ENCODE data around the gene NEURL1B.
A peak's percentile ranks its signal among the peaks of the same experiment; 100 is the strongest.

The NEURL1B gene

GRCh38 chr5:172667786-172668593 lies 26.9 kb downstream of the NEURL1B start:
- H3K4me3 ChIP-seq (ENCODE audit: control insufficient read depth, low read depth, low read length): no peak overlapping the region
- peak; percentile 4 for DNase-seq (ENCODE audit: low read depth)
- TF ChIP-seq, protein P1, sequence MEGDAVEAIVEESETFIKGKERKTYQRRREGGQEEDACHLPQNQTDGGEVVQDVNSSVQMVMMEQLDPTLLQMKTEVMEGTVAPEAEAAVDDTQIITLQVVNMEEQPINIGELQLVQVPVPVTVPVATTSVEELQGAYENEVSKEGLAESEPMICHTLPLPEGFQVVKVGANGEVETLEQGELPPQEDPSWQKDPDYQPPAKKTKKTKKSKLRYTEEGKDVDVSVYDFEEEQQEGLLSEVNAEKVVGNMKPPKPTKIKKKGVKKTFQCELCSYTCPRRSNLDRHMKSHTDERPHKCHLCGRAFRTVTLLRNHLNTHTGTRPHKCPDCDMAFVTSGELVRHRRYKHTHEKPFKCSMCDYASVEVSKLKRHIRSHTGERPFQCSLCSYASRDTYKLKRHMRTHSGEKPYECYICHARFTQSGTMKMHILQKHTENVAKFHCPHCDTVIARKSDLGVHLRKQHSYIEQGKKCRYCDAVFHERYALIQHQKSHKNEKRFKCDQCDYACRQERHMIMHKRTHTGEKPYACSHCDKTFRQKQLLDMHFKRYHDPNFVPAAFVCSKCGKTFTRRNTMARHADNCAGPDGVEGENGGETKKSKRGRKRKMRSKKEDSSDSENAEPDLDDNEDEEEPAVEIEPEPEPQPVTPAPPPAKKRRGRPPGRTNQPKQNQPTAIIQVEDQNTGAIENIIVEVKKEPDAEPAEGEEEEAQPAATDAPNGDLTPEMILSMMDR (conservative IDR thresholded peaks at IDR 0.05; ENCODE audit: control insufficient read depth, insufficient read depth, low read depth, low read length): no peak

- no peak overlapping the region for H3K4me3 ChIP-seq (ENCODE audit: control insufficient read depth, low read depth, low read length)
- TF ChIP-seq, protein P1 (conservative IDR thresholded peaks at IDR 0.05; ENCODE audit: control insufficient read depth, insufficient read depth, low read depth, low read length): no peak
- DNase-seq (ENCODE audit: low read depth): no peak
Observed at GRCh38 chr5:172668594-172669071, 27.6 kb downstream of the NEURL1B start.

DNA sequence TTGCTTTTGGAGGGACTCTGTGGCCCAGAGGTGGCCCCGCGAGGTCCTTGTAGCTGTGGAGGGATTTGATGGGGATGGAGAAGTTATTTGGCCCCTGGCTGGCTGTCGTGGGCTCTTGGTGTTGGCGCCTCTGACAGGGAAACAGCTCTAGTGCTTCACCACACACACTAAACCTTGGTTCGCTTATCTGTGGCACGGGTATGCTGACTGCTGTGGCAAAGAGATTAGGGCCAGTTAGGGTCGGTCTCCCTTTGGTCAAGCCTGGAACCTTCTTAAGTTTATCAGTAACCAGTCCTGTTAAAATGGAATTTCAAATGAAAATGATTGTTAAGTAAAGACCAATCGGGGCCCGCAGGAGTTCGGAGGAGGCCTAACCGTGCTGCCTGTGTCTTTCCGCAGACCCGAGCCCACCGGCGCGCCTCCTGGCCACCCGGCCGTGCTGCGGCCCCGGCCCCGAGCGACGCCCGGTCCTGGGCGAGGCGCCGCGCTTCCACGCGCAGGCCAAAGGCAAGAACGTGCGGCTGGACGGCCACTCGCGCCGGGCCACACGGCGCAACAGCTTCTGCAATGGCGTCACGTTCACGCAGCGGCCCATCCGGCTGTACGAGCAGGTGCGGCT lies 28.4 kb downstream of the NEURL1B start:
- H3K4me3 ChIP-seq (ENCODE audit: control insufficient read depth, low read depth, low read length): no peak overlapping the region
- no peak for DNase-seq (ENCODE audit: low read depth)
- TF ChIP-seq, protein P1 (conservative IDR thresholded peaks at IDR 0.05; ENCODE audit: control insufficient read depth, insufficient read depth, low read depth, low read length): no peak

DNA sequence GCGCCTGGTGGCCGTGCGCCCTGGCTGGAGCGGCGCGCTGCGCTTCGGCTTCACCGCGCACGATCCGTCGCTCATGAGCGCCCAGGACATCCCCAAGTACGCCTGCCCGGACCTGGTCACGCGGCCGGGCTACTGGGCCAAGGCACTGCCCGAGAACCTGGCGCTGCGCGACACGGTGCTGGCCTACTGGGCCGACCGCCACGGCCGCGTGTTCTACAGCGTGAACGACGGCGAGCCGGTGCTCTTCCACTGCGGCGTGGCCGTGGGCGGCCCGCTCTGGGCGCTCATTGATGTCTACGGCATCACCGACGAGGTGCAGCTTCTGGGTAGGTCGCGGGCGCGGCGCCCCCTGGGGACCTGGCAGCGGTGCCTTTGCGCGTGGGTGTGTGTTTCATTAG lies 28.9 kb downstream of the NEURL1B start:
- TF ChIP-seq, protein P1 (conservative IDR thresholded peaks at IDR 0.05; ENCODE audit: control insufficient read depth, insufficient read depth, low read depth, low read length): no peak

DNA sequence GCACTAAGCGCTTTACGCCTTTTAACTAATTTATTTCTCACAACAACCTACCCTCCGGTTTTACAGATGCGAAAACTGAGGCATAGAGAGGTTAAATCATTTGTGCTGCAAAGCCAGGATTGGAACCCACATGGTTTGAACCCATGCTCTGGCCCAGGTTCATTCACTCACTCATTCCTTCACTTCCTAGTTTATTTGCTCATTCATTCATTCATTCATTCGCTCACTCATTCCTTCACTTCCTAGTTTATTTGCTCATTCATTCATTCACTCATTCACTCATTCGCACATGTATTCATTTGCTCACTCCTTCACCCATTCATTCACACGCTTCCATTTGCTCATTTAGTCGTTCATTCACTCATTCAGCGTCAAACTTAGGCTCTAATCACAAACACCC lies 29.4 kb downstream of the NEURL1B start:
- DNase-seq (ENCODE audit: low read depth): no peak
- TF ChIP-seq, protein P1 (conservative IDR thresholded peaks at IDR 0.05; ENCODE audit: control insufficient read depth, insufficient read depth, low read depth, low read length): no peak
- H3K4me3 ChIP-seq (ENCODE audit: control insufficient read depth, low read depth, low read length): no peak overlapping the region

More for the DNA sequence above, 28.9 kb downstream of the NEURL1B start:
- H3K4me3 ChIP-seq (ENCODE audit: control insufficient read depth, low read depth, low read length): no peak overlapping the region
- DNase-seq (ENCODE audit: low read depth): no peak

DNA sequence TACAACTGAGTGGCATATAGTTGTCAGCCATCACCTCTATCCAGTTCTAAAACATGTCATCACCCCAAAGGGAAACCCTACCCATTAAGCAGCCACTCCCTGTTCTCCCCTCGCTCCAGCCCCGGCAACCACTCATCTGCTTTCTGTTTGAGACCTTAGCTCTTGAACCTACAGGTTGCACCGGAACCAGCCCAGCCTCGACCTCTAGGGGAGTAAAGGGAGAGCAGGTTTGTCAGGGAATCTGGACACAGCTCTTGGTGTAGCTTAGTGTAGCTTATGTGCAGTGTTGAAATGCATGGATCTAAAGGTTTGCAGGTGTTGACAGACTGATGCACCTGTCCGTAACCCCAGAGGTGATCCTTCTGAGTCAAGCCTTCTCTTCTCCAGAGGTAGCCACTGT lies 30.0 kb downstream of the NEURL1B start:
- DNase-seq (ENCODE audit: low read depth): no peak
- H3K4me3 ChIP-seq (ENCODE audit: control insufficient read depth, low read depth, low read length): no peak overlapping the region
- TF ChIP-seq, protein P1 (conservative IDR thresholded peaks at IDR 0.05; ENCODE audit: control insufficient read depth, insufficient read depth, low read depth, low read length): no peak
